Measurements from ENCODE around the gene ZNF800.

Gene ZNF800

DNA sequence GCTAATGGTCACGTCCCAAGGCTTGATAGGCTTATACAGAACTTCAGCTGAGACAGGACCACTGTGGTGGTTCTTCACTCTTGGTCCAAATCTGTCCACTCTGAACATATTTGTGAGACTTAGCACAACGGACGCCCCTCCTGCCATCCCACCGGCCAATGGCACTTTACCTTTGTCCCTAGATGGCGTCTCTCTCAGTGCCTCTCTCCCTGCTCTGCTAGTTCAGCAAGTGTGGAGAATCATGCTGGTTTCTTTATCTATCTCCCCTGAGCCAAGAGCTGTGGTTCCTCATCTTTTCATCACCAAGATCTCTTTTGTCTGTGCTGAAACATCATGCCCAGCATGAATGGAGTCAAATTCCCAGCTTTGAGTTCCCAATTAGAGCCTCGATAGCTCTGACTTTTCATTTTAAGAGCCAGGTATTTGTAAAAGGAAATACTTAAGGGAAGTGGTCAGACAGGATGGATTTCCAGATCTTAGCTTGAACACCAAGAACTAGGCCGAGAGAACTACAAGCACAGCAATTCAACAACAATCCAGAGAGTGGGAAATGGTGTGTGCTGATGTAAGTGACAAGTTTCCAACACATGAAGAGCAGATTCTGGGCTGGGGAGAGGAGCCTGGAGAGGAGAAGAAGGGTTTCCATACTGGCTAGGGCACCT, 69.5 kb downstream of the ZNF800 start:
- no peak for TF ChIP-seq SIN3A (IDR thresholded peaks at IDR 0.05; ENCODE audit: borderline replicate concordance, insufficient read depth, low read length)
- TF ChIP-seq TAF1 (IDR thresholded peaks at IDR 0.05; ENCODE audit: borderline replicate concordance, insufficient read depth, low read length), result no peak
- no peak for TF ChIP-seq POLR2AphosphoS5 (IDR thresholded peaks at IDR 0.05; ENCODE audit: low read depth, low read length)
- TF ChIP-seq, protein P1, sequence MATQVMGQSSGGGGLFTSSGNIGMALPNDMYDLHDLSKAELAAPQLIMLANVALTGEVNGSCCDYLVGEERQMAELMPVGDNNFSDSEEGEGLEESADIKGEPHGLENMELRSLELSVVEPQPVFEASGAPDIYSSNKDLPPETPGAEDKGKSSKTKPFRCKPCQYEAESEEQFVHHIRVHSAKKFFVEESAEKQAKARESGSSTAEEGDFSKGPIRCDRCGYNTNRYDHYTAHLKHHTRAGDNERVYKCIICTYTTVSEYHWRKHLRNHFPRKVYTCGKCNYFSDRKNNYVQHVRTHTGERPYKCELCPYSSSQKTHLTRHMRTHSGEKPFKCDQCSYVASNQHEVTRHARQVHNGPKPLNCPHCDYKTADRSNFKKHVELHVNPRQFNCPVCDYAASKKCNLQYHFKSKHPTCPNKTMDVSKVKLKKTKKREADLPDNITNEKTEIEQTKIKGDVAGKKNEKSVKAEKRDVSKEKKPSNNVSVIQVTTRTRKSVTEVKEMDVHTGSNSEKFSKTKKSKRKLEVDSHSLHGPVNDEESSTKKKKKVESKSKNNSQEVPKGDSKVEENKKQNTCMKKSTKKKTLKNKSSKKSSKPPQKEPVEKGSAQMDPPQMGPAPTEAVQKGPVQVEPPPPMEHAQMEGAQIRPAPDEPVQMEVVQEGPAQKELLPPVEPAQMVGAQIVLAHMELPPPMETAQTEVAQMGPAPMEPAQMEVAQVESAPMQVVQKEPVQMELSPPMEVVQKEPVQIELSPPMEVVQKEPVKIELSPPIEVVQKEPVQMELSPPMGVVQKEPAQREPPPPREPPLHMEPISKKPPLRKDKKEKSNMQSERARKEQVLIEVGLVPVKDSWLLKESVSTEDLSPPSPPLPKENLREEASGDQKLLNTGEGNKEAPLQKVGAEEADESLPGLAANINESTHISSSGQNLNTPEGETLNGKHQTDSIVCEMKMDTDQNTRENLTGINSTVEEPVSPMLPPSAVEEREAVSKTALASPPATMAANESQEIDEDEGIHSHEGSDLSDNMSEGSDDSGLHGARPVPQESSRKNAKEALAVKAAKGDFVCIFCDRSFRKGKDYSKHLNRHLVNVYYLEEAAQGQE (IDR thresholded peaks at IDR 0.05; ENCODE audit: insufficient read depth in 1 of 2, low read depth in 2 of 2, low read length in 2 of 2), result no peak
- no peak for TF ChIP-seq FOXP2 (optimal IDR thresholded peaks at IDR 0.05; ENCODE audit: borderline replicate concordance, extremely low read depth, extremely low read length, insufficient read depth)

DNA sequence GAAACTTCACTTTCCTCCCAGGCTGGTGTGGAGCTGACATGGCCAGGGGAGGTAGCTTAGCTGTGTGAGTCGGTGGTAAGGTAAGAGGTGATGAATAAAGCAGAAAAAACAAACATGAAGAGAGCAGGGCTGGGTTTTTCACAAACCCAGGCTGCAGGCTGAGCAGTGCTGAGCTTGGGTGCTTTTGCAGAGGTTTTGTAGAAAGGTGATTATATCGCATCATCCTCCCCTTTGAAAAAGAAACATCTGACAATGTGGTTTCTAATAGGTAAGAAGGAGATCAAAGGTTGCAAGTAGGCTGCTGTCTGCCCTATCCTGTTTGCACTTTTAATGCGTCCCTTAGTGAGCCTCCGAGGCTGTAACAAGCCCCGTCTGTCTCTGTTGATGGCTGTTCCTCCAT, 70.2 kb downstream of the ZNF800 start:
- no peak for TF ChIP-seq TAF1 (IDR thresholded peaks at IDR 0.05; ENCODE audit: borderline replicate concordance, insufficient read depth, low read length)
- TF ChIP-seq, protein P1 (IDR thresholded peaks at IDR 0.05; ENCODE audit: insufficient read depth in 1 of 2, low read depth in 2 of 2, low read length in 2 of 2), result no peak
- no peak for TF ChIP-seq SIN3A (IDR thresholded peaks at IDR 0.05; ENCODE audit: borderline replicate concordance, insufficient read depth, low read length)
- no peak for TF ChIP-seq FOXP2 (optimal IDR thresholded peaks at IDR 0.05; ENCODE audit: borderline replicate concordance, extremely low read depth, extremely low read length, insufficient read depth)
- no peak for TF ChIP-seq POLR2AphosphoS5 (IDR thresholded peaks at IDR 0.05; ENCODE audit: low read depth, low read length)

DNA sequence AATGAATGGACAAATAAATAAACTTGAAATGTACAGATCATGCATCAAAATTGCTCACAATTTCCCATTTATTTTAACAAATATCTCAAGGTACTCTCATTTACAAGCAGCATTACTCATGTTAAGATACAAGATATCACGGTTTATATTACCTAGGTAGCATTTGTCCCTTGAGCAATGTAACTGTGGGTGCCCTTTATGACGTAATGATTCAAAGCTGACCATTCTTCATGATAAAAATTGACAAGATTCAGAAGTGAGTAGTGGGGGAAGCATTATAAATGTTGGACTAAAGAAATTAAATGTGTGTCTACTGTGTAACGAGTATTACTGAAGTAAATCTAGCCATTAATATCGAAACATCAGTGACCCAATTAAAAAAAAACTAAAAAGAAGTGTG, 71.5 kb downstream of the ZNF800 start:
- TF ChIP-seq, protein P1 (IDR thresholded peaks at IDR 0.05; ENCODE audit: insufficient read depth in 1 of 2, low read depth in 2 of 2, low read length in 2 of 2), result no peak
- no peak for TF ChIP-seq SIN3A (IDR thresholded peaks at IDR 0.05; ENCODE audit: borderline replicate concordance, insufficient read depth, low read length)
- TF ChIP-seq POLR2AphosphoS5 (IDR thresholded peaks at IDR 0.05; ENCODE audit: low read depth, low read length), result no peak
- no peak for TF ChIP-seq FOXP2 (optimal IDR thresholded peaks at IDR 0.05; ENCODE audit: borderline replicate concordance, extremely low read depth, extremely low read length, insufficient read depth)
- no peak for TF ChIP-seq TAF1 (IDR thresholded peaks at IDR 0.05; ENCODE audit: borderline replicate concordance, insufficient read depth, low read length)

Measured in PFSK-1 (cell line).